Renal pelvis (tissue), 12 donors: ENCODE data around the gene KIR3DL1. TPM values are rescaled to one million over a fixed set of nuclear protein-coding genes. Genes with fewer than 3 reads are reported as not detected.
"Not testable (repeated sequence)": the region's sequence is repeated elsewhere in the genome, so short reads cannot be mapped to it uniquely, and the experiment has no call there.

Experiments
- DNase-seq: peaks from one replicate; pipeline ENCODE4 v3.0.0-alpha.2; 2013
- long read RNA-seq, 16 experiments: transcript quantifications; one replicate each; lab custom pipeline, GENCODE V29; 2026
- polyA plus RNA-seq, 3 donors: library from polyadenylated mRNA; unstranded; fragments of 120-200 nt; gene quantifications; one replicate each; pipeline ENCODE4 v1.2.1, GENCODE V29; 2013; ENCODE audit not compliant: insufficient read length in 3 of 3

KIR3DL1 gene
- not detected for polyA plus RNA-seq
- long read RNA-seq, donor 1: 0 reads
- long read RNA-seq, donor 2: 0 reads
- long read RNA-seq, donor 3: 0 reads
- long read RNA-seq, donor 4: 0 reads
- long read RNA-seq, donor 5: 0 reads
- long read RNA-seq, donor 6: 0 reads
- long read RNA-seq, donor 7: 0 reads
- long read RNA-seq, donor 8: 0 reads
- long read RNA-seq, donor 9: 0 reads
- long read RNA-seq, donor 10: 0 reads
- long read RNA-seq, donor 11: 0 reads
- long read RNA-seq, donor 12: 0 reads
- long read RNA-seq, donor 13: 0 reads
- long read RNA-seq, donor 14: 0 reads
- long read RNA-seq, donor 15: 0 reads
- long read RNA-seq, donor 16: 0 reads

GRCh38 chr19:54816251-54816650, at the start of gene KIR3DL1:
Gene KIR3DL1, plus strand, starts transcription at chr19:54816468.
- DNase-seq: not testable (repeated sequence)

GRCh38 chr19:54769646-54770045, 46.6 kb upstream of the KIR3DL1 start, which contains the start of gene KIR2DL1:
Gene KIR2DL1, plus strand, starts transcription at chr19:54769793. Its CDS starts 58 bp downstream, at chr19:54769851.
- not testable (repeated sequence) for DNase-seq

- DNase-seq: not testable (repeated sequence)
These were observed 45.8 kb upstream of the KIR3DL1 start for GRCh38 chr19:54770511-54770910.

GRCh38 chr19:54771018-54771960, 45.0 kb upstream of the KIR3DL1 start:
- DNase-seq: not testable (repeated sequence)

- not testable (repeated sequence) for DNase-seq
These were observed 43.6 kb upstream of the KIR3DL1 start for GRCh38 chr19:54772666-54773065.

- not testable (repeated sequence) for DNase-seq
These were observed 41.0 kb upstream of the KIR3DL1 start for GRCh38 chr19:54775095-54775815.

GRCh38 chr19:54775830-54776229, 40.4 kb upstream of the KIR3DL1 start:
- not testable (repeated sequence) for DNase-seq

- not testable (repeated sequence) for DNase-seq
These were observed 38.4 kb upstream of the KIR3DL1 start for GRCh38 chr19:54777851-54778250.

- not testable (repeated sequence) for DNase-seq
These were observed 37.4 kb upstream of the KIR3DL1 start for GRCh38 chr19:54778896-54779295.

- not testable (repeated sequence) for DNase-seq
These were observed 33.4 kb upstream of the KIR3DL1 start for GRCh38 chr19:54782916-54783315.

- DNase-seq: not testable (repeated sequence)
These were observed 30.1 kb upstream of the KIR3DL1 start for GRCh38 chr19:54786091-54786723.

GRCh38 chr19:54788154-54788553, 28.1 kb upstream of the KIR3DL1 start:
- DNase-seq: not testable (repeated sequence)

- no peak for DNase-seq
These were observed 25.6 kb upstream of the KIR3DL1 start for GRCh38 chr19:54790711-54791110.

- no peak for DNase-seq
These were observed 24.8 kb upstream of the KIR3DL1 start for GRCh38 chr19:54791476-54791875.

GRCh38 chr19:54792814-54793213, 23.5 kb upstream of the KIR3DL1 start:
- no peak for DNase-seq

- DNase-seq: no peak
These were observed 20.5 kb upstream of the KIR3DL1 start for GRCh38 chr19:54795758-54796157.

GRCh38 chr19:54803410-54803809, 12.9 kb upstream of the KIR3DL1 start, which contains the start of gene KIR2DL4:
Gene KIR2DL4, plus strand, starts transcription at chr19:54803610. Its CDS starts 42 bp downstream, at chr19:54803652.
- DNase-seq: no peak

GRCh38 chr19:54804101-54804500, 12.2 kb upstream of the KIR3DL1 start:
- DNase-seq: no peak

GRCh38 chr19:54804571-54804970, 11.7 kb upstream of the KIR3DL1 start:
- DNase-seq: no peak

GRCh38 chr19:54805665-54806515, 10.4 kb upstream of the KIR3DL1 start:
- no peak for DNase-seq
